GM18858 (cell line): ENCODE measurements around the gene GAS6.
"Not testable (repeated sequence)": the region's sequence is repeated elsewhere in the genome, so short reads cannot be mapped to it uniquely, and the experiment has no call there.

ENCODE experiments used
- ATAC-seq: cut with Tn5 transposase; IDR thresholded peaks from one replicate; pipeline ENCODE4 v1.9.1; 2021; ENCODE audit not compliant: unreplicated experiment

Gene GAS6

DNA sequence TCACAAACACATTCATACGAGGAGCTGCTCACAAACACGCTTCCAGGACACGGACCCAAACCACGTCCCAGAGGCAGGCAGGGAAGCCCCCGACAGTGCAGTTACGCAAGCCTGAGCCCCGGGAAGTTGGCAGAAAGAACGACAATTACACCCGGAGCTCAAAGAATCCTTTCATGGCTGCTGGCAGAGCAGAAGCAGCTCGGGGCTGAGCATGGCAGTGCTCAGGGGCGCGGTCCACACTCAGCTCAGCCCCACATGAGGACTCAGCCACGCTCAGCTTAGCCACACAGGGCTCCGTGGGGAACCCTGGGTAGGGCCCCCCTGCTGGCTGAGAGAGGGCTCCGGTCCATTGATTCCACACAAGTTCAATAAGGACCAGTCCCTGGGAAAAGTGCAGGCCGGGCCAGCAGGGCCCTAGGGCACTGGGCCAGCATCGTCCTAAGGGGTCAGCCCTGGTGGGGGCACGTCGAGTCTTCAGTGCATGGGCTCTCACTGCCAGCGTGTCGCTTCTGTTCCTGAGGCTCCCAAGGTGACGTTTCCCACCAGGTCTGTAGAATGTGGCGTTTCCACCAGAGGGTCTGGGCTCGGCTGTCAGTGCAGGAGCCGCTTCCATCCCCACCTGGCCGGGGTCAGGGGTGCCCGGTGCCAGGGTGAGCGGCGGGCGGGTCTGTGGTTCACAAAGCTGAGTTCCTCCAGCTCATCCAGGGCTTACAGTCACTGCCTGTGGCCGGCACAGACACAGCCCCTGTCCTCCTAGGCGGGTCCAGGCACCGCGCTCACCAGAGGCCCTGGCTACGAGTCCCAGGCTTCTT is 23.1 kb downstream of the GAS6 start:
- no peak for ATAC-seq

DNA sequence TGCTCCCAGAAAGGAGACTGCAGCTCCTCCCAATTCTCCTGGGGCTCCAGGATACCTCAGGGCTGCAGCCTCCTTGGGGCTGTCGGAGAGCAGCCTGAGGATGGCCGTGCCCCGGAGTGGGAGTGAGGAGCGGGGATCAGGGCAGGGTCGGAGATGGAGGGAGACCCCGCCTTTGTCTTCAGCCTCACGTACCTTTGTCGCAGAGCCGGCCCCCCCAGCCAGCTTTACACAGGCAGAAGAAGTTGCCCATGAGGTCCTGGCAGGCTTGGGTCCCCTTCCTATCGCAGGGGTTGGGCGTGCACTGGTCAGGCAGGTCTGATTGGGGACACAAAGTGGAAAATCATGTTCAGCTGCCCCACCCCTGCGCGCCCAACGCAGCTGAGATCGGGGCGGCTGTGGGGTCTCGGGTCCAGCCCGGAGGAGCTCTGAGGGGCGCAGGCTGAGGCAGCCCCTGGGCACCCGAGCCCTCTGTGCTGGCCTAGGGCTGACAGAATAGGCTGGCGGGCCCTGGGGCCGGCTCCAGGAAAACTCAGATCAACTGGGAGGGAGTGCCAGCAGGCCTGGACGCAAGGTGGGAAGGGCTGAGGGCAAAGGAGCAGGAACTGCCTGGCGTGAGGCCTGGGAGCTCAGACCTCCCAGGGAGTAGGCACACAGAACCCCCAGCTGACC is 24.2 kb downstream of the GAS6 start:
- ATAC-seq = no peak

DNA sequence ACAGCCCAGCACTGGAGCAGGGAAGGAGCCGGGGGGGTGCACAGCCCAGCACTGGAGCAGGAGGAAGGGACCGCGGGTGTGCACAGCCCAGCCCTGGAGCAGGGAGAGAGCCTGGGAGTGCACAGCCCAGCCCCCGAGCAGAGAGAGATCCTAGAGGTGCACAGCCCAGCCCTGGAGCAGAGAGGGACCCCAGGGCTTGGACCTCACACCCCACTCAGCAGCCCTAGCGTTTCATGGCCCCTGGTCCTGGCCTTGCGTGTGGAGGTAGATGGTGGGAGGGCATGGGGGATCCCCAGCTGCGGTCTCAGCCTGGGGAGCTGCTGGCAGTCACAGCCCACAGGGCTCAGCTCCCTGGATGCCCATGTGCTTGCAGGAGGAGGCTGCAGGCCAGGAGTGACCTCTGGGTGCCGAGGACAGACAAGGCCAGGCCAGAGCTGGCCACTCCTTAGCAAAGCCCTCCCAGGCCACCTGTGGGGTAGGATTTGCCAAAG is 25.1 kb downstream of the GAS6 start:
- no peak for ATAC-seq

DNA sequence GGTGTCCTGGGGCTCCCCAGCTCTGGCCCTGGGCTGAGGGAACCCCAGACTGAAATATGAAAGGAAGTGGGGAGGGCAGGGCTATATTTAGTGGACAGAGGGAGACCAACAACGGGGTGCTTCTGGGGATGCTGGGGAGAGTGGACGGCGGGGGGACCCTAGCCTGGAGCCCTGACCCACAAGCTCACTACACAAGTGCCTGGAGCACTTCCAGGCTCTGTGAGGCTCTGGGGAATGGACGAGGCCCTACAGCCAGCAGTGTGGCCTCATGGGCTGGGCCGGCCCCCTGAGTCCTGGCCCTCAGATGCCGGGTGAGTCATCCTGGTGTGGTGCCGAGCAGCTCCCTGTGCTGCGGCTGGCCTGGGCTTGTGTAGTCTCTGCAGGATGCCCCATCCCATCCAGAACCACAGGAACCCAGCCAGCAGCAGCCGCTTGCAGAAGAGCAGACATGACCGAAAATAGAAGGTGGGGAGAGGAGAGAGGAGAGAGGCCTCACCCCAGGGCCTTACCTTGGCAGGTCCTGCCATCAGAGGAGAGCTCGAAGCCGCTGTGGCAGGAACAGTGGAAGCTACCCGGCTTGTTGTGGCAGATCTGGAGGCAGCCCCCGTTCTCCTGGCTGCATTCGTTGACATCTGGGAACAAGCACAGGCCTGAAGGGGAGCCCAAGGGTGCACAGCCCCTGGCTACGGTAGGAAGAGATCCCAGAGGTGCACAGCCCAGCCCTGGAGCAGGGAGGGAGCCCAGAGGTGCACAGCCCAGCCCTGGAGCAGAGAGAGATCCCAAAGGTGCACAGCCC is 26.1 kb downstream of the GAS6 start:
- no peak for ATAC-seq

DNA sequence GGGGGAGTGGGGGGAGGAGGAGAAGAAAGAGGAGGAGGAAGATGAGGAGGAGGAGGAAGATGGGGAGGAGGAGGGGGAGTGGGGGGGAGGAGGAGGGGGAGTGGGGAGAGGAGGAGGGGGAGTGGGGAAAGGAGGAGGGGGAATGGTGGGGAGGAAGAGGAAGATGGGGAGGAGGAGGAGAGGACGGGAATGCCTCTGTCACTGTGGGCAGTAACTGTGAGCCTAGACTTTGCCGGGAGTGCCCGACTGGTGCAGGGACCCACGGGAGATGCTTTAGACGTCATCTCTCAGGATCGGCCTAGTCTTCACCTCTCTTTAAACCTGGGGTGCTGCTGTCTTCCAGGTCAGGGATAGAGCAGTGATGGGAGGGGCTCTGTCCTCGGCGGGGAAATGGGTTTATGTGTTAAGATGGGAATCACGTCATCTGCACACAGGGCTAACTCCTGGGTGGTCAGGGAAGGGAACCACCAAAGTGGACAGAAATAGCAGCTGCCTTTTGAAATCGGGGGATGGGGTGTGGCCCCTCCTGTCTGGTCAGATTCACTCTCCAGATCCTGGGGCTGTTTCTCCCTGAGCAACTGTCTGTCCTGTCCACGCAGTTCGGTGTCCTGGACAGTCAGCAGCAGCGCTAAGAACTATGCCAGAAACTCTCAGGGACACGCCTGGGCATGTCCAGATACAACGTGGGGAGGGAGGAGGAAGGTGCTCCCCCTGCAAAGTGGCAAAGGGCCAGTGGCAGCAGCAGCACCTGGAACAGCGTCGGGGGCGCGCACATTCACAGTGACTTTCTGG is 26.9 kb downstream of the GAS6 start:
- no peak for ATAC-seq

DNA sequence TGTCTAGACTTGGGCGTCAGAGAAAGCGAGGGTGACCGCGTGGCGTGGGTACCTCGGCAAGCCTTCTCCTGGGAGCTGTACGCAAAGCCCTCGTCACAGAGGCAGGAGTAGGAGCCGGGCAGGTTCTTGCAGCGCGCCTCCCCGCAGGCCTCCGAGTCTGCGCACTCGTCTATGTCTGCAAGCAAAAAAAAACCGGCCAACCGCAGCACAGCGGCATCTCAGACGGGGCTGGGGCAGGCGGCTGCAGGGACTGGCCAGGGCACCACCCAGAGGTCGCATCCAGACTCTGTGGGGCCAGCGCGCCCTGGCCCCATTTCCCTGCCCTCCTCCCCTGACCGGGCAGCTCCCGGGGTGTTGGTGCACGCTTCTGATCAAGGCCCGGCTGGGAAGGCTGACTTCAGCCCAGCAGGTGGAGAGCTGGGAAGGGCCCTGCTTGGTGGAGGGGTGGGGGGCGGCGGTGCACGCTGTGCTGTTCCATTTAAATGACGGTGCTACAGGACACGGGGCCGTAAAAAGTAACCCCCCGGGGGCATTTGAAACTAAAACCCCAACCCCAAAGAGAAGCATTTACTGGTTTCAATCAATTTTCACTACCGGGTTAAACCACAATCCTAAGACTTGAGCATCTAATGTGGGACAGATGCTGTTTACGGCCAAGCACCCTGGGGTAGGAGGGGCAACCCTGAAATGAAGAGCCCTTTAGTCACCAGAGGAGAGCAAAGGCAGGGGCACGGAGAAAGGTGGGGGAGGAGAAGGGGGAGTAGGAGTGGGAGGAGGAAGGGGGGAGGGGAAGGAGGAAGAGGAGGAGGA is 28.2 kb downstream of the GAS6 start:
- ATAC-seq = no peak

DNA sequence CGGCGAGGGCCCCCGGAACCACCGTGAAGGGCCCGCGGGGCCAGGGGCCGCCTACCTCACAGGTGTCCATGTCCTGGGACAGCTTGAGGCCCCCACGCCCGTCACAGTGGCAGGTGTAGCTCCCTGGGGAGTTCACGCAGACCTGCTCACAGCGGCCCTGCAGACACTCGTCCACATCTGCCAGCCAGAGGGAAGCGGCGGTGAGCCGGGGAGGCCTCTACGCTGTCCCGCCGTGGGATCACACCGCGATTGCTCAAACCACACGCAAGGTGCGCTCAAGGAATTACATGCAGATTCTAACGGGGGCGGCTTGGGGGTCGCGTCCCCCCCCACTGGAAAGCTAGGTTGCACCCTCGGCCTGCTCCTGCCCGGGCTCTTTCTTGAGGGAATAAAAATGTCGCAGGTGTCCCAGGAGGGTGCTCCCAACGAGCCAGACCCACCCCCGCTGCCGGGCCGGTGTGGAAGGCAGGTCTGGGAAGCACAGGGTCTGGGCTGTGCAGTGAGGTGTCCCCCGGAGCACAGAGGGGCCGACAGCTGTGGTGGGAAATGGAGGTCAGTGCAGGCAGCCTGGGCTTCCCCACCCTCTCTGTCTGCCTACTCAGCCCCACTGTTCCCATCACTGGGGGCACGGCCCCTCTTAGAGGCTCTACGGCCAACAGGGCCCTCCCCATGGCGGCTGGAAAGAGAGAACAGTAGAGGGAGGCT is 29.2 kb downstream of the GAS6 start:
- no peak for ATAC-seq

DNA sequence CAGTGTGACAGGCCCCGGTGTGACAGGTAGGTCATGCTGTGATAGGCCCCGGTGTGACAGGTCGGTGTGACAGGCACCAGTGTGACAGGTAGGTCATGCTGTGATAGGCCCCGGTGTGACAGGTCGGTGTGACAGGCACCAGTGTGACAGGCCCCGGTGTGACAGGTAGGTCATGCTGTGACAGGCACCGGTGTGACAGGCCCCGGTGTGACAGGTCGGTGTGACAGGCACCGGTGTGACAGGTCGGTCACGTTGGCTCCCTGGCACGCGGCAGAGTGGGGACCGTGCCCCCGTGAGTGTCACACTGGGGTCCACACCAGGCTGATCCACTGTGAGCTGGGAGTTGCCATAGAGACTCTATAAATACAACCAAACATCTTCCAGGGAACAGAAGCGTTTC is 29.9 kb downstream of the GAS6 start:
- ATAC-seq = not testable (repeated sequence)

DNA sequence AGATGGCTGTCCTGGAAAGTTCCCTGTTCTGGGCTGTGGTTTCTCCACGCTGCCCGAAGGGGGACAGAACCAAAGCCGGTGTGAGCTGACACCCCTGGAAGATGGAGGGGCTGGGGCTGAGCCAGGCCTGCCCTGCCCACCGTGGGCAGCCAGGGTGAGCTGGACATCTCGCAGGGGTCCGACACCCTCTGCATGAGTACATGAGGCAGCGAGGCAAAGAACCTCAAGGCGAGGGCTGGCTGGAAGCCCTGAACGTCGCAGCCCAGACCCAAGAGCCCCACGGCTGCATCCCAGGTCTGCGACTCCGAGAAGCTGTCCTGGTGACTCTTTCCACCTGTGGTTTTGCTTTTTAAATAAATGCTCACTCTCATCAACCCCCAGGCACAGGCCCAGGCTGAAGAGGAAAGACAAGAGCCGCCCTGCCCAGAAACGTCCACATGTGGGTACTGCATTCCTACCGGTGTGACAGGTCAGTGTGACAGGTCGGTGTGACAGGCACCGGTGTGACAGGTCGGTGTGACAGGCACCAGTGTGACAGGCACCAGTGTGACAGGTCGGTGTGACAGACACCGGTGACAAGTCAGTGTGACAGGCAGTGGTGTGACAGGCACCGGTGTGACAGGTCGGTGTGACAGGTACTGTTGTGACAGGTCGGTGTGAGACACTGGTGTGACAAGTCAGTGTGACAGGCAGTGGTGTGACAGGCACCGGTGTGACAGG is 30.6 kb downstream of the GAS6 start:
- no peak for ATAC-seq

DNA sequence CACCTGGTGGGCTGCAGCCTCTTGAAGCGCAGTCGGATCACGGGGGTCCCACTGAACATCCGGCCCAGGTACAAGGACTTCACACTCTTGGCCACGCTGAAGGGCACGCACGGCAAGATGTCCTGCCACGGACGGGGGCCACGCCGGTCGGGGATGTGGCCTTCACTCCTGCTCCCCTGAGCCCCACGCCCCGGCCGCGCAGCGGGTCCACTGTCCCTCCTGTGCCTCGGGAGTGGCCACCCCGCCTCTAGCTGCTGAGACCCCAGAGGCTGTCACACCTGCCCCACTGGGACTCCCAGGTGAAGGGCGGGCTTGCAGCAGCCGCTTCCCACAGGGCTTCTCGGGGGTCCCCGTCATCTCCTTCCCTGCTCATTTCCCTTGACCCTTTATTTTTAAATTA is 31.2 kb downstream of the GAS6 start:
- no peak for ATAC-seq

DNA sequence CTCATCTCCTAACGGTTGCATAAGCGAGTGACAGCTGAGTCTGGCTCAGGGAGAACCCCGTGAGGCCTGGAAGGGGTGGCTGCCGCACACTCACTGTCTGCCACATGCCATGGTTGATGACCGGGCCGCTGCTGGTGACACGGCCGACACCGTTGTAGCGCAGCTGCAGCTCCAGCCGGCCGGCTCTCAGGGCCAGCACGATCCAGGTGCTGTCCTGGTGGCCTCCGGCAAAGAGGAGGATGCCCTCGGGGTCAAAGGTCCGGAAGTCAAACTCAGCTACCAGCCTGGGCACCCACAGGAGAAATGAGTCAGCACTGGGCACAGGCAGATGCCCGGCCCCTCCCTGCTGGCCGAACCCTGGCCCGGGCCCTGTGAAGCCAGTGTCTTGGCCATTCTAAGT is 31.7 kb downstream of the GAS6 start:
- no peak for ATAC-seq

DNA sequence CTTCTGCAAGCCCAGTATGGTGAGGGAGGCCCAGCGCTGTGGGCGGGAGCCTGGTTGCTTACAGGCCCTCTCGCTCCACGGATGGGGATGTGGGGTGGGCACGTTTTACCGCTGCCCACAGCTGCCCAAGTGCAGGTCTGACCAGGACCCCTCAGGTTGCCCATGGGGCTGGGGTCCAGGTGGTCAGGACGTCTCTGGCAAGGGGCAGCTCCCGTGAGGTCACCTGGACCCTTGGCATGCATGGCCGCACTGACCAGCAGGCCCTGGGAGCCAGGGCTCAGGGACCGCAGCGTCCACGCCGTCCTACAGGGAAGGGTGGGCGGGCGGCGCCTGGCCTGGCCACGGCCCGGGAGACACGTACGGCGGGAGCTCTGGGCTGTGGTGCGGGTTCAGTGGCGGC is 32.8 kb downstream of the GAS6 start:
- no peak for ATAC-seq

DNA sequence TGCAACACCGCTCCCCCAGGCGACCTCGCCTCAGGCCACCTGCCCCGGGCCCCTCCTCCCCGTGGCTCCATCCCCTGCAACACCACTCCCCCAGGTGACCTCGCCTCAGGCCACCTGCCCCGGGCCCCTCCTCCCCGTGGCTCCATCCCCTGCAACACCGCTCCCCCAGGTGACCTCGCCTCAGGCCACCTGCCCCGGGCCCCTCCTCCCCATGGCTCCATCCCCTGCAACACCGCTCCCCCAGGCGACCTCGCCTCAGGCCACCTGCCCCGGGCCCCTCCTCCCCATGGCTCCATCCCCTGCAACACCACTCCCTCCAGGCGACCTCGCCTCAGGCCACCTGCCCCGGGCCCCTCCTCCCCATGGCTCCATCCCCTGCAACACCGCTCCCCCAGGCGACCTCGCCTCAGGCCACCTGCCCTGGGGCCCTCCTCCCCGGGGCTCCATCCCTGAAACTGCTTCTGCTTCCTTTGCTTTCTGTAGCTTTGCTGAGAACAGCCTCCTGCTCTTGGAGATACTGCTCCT is 33.4 kb downstream of the GAS6 start:
- ATAC-seq = not testable (repeated sequence)

DNA sequence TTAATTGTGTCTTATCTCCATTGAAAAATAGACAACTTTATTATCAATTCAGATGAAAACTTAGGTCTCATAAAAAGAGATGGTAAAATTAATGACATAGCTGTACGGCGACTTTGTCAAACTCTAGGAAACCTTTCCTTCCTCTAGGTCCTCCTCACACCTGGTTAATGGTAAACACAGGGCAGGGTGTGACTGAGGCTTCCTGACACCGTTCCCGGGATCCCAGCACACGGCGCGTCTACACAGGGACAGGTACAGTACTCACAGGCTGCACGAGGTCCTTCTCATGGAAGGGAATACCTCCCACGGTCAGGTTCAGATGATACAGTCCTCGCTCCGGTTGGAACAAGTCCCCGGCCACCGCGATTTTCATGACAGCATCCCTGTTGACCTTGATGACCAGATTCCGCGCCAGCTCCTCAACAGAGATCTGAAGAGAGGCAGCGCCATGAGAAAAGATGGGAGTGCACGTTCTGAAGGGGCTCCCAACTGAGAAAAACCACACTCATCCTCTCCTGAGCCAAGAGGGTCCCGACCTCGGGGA is 35.5 kb downstream of the GAS6 start:
- no peak for ATAC-seq

DNA sequence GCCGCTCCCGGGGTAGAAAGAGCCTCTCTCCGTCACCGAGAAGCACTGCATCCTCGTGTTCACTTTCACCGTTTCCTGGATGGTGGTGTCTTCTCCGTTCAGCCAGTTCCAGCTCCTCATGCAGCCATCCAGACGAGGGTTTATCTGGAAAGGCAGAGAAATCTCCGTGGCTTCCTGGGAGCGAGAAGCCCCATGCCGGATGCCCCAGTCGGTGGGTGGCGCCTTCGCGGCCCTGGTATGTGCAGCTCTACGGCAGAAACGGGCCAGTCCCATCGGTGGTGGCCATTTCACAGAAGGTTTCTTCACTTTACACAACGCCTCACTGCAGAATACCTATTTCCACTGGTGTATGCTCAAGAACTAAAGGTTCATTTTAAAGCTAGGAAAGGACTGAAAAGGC is 36.9 kb downstream of the GAS6 start:
- ATAC-seq = no peak

DNA sequence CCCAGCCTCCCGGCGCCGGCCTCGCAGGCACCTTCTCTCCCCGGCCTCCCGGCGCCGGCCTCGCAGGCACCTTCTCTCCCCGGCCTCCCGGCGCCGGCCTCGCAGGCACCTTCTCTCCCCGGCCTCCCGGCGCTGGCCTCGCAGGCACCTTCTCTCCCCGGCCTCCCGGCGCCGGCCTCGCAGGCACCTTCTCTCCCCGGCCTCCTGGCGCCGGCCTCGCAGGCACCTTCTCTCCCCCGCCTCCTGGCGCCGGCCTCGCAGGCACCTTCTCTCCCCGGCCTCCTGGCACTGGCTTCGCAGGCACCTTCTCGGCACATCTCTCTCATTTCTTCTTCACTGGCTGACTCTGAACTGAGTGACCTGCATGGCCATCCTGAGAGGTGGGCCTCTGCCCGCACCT is 37.4 kb downstream of the GAS6 start:
- not testable (repeated sequence) for ATAC-seq

DNA sequence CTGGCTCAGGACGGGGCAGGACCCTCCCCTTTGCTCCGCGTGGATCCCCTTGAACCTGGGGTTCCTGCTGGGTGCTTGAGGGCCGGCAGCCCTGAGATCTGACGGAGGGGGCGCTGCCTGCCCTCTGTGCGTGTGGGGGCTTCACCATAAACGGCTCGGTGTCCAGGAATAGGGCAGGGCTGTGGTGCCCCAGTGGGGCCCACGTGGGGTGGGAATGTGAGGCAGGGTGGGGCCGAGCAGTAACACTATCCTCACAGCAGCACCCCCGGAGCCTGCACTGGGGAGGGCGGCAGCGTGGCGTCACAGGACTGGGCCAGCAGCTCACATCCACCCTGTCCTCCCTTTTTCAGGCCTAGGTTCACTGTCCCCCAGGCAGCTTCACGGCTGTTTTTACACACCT is 38.0 kb downstream of the GAS6 start:
- ATAC-seq = no peak

DNA sequence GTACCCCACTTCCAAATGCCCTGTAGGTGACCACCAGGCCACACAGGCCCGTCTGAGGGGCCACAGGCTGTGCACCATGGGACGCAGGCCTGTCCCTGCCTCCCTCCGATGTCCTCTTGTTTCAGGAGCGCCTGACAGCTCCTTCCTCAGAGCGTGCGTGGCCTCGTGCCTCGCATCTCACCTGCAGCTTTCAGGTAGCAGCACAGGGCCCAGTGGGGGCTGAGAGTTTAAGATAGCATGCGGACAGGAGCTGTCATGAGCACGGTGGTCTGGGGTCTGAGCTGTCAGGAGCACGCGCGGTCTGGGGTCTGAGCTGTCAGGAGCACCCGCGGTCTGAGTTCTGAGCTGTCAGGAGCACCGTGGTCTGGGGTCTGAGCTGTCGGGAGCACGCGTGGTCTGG is 40.1 kb downstream of the GAS6 start:
- no peak for ATAC-seq
